ENCODE data around the gene FBRSL1. TPM values are rescaled to one million over a fixed set of nuclear protein-coding genes. Genes with fewer than 3 reads are reported as not detected.

The FBRSL1 gene
- total and polyA plus RNA-seq, 2 of the 8 experiments (the other 6 are each of a cell fraction or from before 2014, with no cell fraction given): 18.4 to 109 TPM

DNA sequence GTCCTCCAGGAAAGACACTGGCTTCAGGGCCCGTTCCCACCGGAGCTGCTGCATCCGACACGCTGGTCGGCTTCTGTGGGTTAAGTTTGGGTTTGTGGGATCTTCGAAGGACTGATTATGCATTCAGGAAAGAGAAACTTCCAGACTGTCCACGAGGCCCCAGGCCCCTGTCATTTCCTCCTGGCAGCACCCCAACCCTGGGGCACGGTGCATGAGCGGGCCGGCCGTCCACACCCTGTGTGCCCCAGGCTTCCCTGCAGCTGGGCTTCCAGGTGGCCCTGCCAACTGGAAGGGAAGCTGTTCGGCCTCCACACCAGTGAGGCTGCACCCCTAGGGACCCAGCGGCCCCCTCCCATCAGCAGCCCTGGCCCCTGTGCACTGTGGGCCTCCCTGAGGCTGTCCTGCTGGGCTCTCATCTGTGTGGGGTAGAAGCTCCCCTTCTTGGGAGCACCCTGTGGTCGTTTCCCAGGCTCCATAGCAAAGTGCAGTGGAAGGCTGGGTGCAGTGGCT lies 9.3 kb upstream of the FBRSL1 start (continued):
- TF ChIP-seq, protein P1, sequence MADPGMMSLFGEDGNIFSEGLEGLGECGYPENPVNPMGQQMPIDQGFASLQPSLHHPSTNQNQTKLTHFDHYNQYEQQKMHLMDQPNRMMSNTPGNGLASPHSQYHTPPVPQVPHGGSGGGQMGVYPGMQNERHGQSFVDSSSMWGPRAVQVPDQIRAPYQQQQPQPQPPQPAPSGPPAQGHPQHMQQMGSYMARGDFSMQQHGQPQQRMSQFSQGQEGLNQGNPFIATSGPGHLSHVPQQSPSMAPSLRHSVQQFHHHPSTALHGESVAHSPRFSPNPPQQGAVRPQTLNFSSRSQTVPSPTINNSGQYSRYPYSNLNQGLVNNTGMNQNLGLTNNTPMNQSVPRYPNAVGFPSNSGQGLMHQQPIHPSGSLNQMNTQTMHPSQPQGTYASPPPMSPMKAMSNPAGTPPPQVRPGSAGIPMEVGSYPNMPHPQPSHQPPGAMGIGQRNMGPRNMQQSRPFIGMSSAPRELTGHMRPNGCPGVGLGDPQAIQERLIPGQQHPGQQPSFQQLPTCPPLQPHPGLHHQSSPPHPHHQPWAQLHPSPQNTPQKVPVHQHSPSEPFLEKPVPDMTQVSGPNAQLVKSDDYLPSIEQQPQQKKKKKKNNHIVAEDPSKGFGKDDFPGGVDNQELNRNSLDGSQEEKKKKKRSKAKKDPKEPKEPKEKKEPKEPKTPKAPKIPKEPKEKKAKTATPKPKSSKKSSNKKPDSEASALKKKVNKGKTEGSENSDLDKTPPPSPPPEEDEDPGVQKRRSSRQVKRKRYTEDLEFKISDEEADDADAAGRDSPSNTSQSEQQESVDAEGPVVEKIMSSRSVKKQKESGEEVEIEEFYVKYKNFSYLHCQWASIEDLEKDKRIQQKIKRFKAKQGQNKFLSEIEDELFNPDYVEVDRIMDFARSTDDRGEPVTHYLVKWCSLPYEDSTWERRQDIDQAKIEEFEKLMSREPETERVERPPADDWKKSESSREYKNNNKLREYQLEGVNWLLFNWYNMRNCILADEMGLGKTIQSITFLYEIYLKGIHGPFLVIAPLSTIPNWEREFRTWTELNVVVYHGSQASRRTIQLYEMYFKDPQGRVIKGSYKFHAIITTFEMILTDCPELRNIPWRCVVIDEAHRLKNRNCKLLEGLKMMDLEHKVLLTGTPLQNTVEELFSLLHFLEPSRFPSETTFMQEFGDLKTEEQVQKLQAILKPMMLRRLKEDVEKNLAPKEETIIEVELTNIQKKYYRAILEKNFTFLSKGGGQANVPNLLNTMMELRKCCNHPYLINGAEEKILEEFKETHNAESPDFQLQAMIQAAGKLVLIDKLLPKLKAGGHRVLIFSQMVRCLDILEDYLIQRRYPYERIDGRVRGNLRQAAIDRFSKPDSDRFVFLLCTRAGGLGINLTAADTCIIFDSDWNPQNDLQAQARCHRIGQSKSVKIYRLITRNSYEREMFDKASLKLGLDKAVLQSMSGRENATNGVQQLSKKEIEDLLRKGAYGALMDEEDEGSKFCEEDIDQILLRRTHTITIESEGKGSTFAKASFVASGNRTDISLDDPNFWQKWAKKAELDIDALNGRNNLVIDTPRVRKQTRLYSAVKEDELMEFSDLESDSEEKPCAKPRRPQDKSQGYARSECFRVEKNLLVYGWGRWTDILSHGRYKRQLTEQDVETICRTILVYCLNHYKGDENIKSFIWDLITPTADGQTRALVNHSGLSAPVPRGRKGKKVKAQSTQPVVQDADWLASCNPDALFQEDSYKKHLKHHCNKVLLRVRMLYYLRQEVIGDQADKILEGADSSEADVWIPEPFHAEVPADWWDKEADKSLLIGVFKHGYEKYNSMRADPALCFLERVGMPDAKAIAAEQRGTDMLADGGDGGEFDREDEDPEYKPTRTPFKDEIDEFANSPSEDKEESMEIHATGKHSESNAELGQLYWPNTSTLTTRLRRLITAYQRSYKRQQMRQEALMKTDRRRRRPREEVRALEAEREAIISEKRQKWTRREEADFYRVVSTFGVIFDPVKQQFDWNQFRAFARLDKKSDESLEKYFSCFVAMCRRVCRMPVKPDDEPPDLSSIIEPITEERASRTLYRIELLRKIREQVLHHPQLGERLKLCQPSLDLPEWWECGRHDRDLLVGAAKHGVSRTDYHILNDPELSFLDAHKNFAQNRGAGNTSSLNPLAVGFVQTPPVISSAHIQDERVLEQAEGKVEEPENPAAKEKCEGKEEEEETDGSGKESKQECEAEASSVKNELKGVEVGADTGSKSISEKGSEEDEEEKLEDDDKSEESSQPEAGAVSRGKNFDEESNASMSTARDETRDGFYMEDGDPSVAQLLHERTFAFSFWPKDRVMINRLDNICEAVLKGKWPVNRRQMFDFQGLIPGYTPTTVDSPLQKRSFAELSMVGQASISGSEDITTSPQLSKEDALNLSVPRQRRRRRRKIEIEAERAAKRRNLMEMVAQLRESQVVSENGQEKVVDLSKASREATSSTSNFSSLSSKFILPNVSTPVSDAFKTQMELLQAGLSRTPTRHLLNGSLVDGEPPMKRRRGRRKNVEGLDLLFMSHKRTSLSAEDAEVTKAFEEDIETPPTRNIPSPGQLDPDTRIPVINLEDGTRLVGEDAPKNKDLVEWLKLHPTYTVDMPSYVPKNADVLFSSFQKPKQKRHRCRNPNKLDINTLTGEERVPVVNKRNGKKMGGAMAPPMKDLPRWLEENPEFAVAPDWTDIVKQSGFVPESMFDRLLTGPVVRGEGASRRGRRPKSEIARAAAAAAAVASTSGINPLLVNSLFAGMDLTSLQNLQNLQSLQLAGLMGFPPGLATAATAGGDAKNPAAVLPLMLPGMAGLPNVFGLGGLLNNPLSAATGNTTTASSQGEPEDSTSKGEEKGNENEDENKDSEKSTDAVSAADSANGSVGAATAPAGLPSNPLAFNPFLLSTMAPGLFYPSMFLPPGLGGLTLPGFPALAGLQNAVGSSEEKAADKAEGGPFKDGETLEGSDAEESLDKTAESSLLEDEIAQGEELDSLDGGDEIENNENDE (IDR thresholded peaks at IDR 0.05; ENCODE audit: insufficient replicate concordance, low read length): no peak
